Bronchial epithelial cell (primary cell): ENCODE results near the gene LGI4. TPM values are rescaled to one million over a fixed set of nuclear protein-coding genes. Genes with fewer than 3 reads are reported as not detected.

Experiments
- DNase-seq: peaks from one replicate; pipeline ENCODE4 v3.0.0-alpha.2; 2010; ENCODE audit warnings: low read depth
- FAIRE-seq: peaks from 2 replicates; lab custom pipeline; 2011; peaks lifted over from hg19 to GRCh38; lab: Jason Lieb, UNC
- H3K27me3 ChIP-seq: 2 replicates; pipeline ENCODE4 v1.5.1; 2011; ENCODE audit warnings: low read length; ENCODE audit not compliant: control insufficient read depth, insufficient read depth
- H3K36me3 ChIP-seq: 2 replicates; pipeline ENCODE4 v1.5.1; 2011; ENCODE audit warnings: low read length; ENCODE audit not compliant: control insufficient read depth, insufficient read depth
- H3K4me3 ChIP-seq: 2 replicates; pipeline ENCODE4 v1.5.1; 2011; ENCODE audit warnings: mild to moderate bottlenecking, low read depth, low read length, control low read depth
- CTCF ChIP-seq: IDR thresholded peaks from 2 replicates; pipeline ENCODE4 v1.5.1; 2011; ENCODE audit warnings: mild to moderate bottlenecking, moderate library complexity, low read length, control low read depth, inconsistent platforms; ENCODE audit not compliant: insufficient read depth, severe bottlenecking
- total RNA-seq: library from RNA; depleted of rRNA; stranded (reverse); fragments of >200 nt; gene quantifications from 2 replicates; pipeline ENCODE4 v1.2.1, GENCODE V29; 2014

LGI4 gene
- total RNA-seq, 1 donor from 2014 or later: not detected

GRCh38 chr19:35177377-35178274 lies 42.8 kb upstream of the LGI4 start:
- FAIRE-seq: no peak
- no peaks in the 10 kb centered on the region for H3K27me3 ChIP-seq
- no peak for DNase-seq

GRCh38 chr19:35176181-35176570 lies 41.3 kb upstream of the LGI4 start:
- FAIRE-seq: no peak

More at GRCh38 chr19:35177377-35178274, 42.8 kb upstream of the LGI4 start:
- no peak overlapping the region for H3K4me3 ChIP-seq
- TF ChIP-seq CTCF: no peak
- H3K36me3 ChIP-seq: no peaks in the 10 kb centered on the region

GRCh38 chr19:35174226-35174625 lies 39.4 kb upstream of the LGI4 start:
- Histone ChIP-seq H3K4me3 (no peak overlapping the region), H3K27me3 (no peaks in the 10 kb centered on the region), H3K36me3 (peaks cover 2% of the 10 kb centered on the region)
- DNase-seq: no peak
- TF ChIP-seq CTCF: no peak
- FAIRE-seq: no peak

More at GRCh38 chr19:35176181-35176570, 41.3 kb upstream of the LGI4 start:
- Histone ChIP-seq H3K36me3 (no peaks in the 10 kb centered on the region), H3K27me3 (no peaks in the 10 kb centered on the region), H3K4me3 (no peak overlapping the region)
- TF ChIP-seq CTCF: no peak
- no peak for DNase-seq

GRCh38 chr19:35171730-35172129 lies 36.9 kb upstream of the LGI4 start:
- FAIRE-seq (no peak), DNase-seq (no peak)
- TF ChIP-seq CTCF: no peak
- H3K27me3 ChIP-seq: no peaks in the 10 kb centered on the region
- H3K4me3 ChIP-seq: no peak overlapping the region
- H3K36me3 ChIP-seq: peaks cover 2% of the 10 kb centered on the region

- no peak for FAIRE-seq
- peaks cover 6% of the 10 kb centered on the region for H3K36me3 ChIP-seq
These were observed 35.7 kb upstream of the LGI4 start for GRCh38 chr19:35170359-35171061.

More at GRCh38 chr19:35170359-35171061, 35.7 kb upstream of the LGI4 start:
- H3K27me3 ChIP-seq: no peaks in the 10 kb centered on the region
- no peak for TF ChIP-seq CTCF
- H3K4me3 ChIP-seq: no peak overlapping the region
- DNase-seq: no peak
